HCT116 (cell line): ENCODE measurements around the gene CADM3. TPM values are rescaled to one million over a fixed set of nuclear protein-coding genes. Genes with fewer than 3 reads are reported as not detected.

Experiments used
- ATAC-seq: fragments of 200-7000 bp; cut with Tn5 transposase; 2 replicates; pipeline ENCODE4 v1.9.1; 2020; ENCODE audit warnings: mild to moderate bottlenecking, moderate library complexity
- BruUV-seq: library from RNA; stranded (reverse); fragments of 400-500 nt; replicated peaks from 2 replicates; lab custom pipeline; 2021; lab: Mats Ljungman, UMichigan
- CTCF ChIA-PET: fragments of 300-600 bp; sonication (Branson Sonifier 250); formaldehyde crosslinking; loops from one replicate; lab custom pipeline; 2021; ENCODE audit warnings: antibody characterized with exemption; lab: Charles Lee
- POLR2A ChIA-PET: fragments of 300-600, 350-600 bp; sonication (Branson Sonifier 250); formaldehyde crosslinking; loops from one replicate; lab custom pipeline; 2021; ENCODE audit warnings: antibody characterized with exemption; lab: Charles Lee
- RAD21 ChIA-PET, 2 experiments: fragments of 300-600 bp; sonication (Branson Sonifier 250); formaldehyde crosslinking; loops; one replicate each; lab custom pipeline; 2023; ENCODE audit warnings: low total read pairs in 2 of 2; ENCODE audit not compliant: uncharacterized antibody in 2 of 2, unreplicated experiment in 2 of 2, low non-redundant PET in 1 of 2; lab: Charles Lee
- DNase-seq: peaks from one replicate; pipeline ENCODE4 v3.0.0-alpha.2; 2010; ENCODE audit warnings: low read depth, low spot score
- H2AFZ ChIP-seq: fragments of 200-600 bp; shearing (Covaris generic), sonication (generic); 2 replicates; pipeline ENCODE4 v1.6.1; 2017; ENCODE audit warnings: low read depth, mixed run types, mixed read lengths, antibody characterized with exemption, low read length; ENCODE audit not compliant: poor library complexity, severe bottlenecking
- H3K27ac ChIP-seq: 2 replicates; pipeline ENCODE4 v1.5.1; 2012; ENCODE audit warnings: low read depth, low read length
- H3K27me3 ChIP-seq: fragments of 200-600 bp; sonication (generic); 2 replicates; pipeline ENCODE4 v1.6.1; 2016; ENCODE audit warnings: mixed run types, low read length, mixed read lengths; ENCODE audit not compliant: insufficient read depth
- H3K36me3 ChIP-seq, 2 experiments: fragments of 200-500 bp in 1 of 2; fragments of 200-600 bp in 1 of 2; sonication (Bioruptor generic) in 1 of 2; sonication (generic) in 1 of 2; 2 replicates each; pipeline versions ENCODE4 v1.5.1 to v1.6.1; 2014 to 2016; ENCODE audit warnings: low read length in 2 of 2, inconsistent platforms in 1 of 2, mixed read lengths in 1 of 2, mixed run types in 1 of 2; ENCODE audit not compliant: insufficient read depth in 2 of 2, control insufficient read depth in 1 of 2
- H3K4me1 ChIP-seq, 2 experiments: fragments of 200-600 bp in 1 of 2; sonication (generic) in 1 of 2; 2 replicates each; pipeline versions ENCODE4 v1.5.1 to v1.6.1; 2012 to 2017; ENCODE audit warnings: low read length in 2 of 2, inconsistent platforms in 1 of 2, mild to moderate bottlenecking in 1 of 2, mixed read lengths in 1 of 2, mixed run types in 1 of 2, moderate library complexity in 1 of 2; ENCODE audit not compliant: insufficient read depth in 2 of 2, control insufficient read depth in 1 of 2
- H3K4me2 ChIP-seq: fragments of 200-600 bp; sonication (generic); 2 replicates; pipeline ENCODE4 v1.6.1; 2017; ENCODE audit warnings: mixed run types, low read length, mixed read lengths
- H3K4me3 ChIP-seq, 2 experiments: fragments of 200-600 bp in 1 of 2; sonication (generic) in 1 of 2; replicated peaks in 1 of 2; 2 replicates each; pipeline ENCODE4 v1.5.1; 2011 to 2016; ENCODE audit warnings: low read length in 2 of 2, control low read depth in 1 of 2, low read depth in 1 of 2, mild to moderate bottlenecking in 1 of 2, mixed read lengths in 1 of 2, mixed run types in 1 of 2
- H3K79me2 ChIP-seq: fragments of 200-600 bp; sonication (generic); 2 replicates; pipeline ENCODE4 v1.6.1; 2017; ENCODE audit warnings: mild to moderate bottlenecking, mixed run types, low read length, moderate library complexity, mixed read lengths; ENCODE audit not compliant: insufficient read depth
- H3K9ac ChIP-seq: fragments of 200-600 bp; sonication (generic); 2 replicates; pipeline ENCODE4 v1.6.1; 2016; ENCODE audit warnings: low read length, mixed read lengths
- H3K9me2 ChIP-seq: fragments of 200-600 bp; sonication (generic), shearing (Covaris generic); 2 replicates; pipeline ENCODE4 v1.6.1; 2017; ENCODE audit warnings: mixed run types, mild to moderate bottlenecking, moderate library complexity; ENCODE audit not compliant: insufficient read depth
- H3K9me3 ChIP-seq, 2 experiments: fragments of 200-500 bp in 1 of 2; fragments of 200-600 bp in 1 of 2; sonication (Bioruptor generic) in 1 of 2; sonication (generic) in 1 of 2; 2 replicates each; pipeline ENCODE4 v1.6.1; 2014 to 2017; ENCODE audit warnings: low read length in 2 of 2, mixed read lengths in 2 of 2, inconsistent platforms in 1 of 2, low read depth in 1 of 2, mild to moderate bottlenecking in 1 of 2, mixed run types in 1 of 2, moderate library complexity in 1 of 2; ENCODE audit not compliant: control insufficient read depth in 1 of 2, insufficient read depth in 1 of 2
- H4K20me1 ChIP-seq: fragments of 200-600 bp; sonication (generic), shearing (Covaris generic); 2 replicates; pipeline ENCODE4 v1.6.1; 2017; ENCODE audit warnings: mixed run types, mild to moderate bottlenecking, moderate library complexity; ENCODE audit not compliant: insufficient read depth
- EGR1 ChIP-seq: IDR thresholded peaks from 2 replicates; pipeline ENCODE4 v1.6.1; 2012; ENCODE audit warnings: low read depth
- ELF1 ChIP-seq: IDR thresholded peaks from 2 replicates; pipeline ENCODE4 v1.6.1; 2012; ENCODE audit warnings: low read depth, borderline replicate concordance
- EZH2 ChIP-seq: fragments of 200-600 bp; sonication (generic); IDR thresholded peaks from 2 replicates; pipeline ENCODE4 v1.6.1; 2017; ENCODE audit warnings: antibody characterized with exemption, mixed run types
- EZH2phosphoT487 ChIP-seq: fragments of 200-600 bp; IDR thresholded peaks from 2 replicates; pipeline ENCODE4 v1.6.1; 2018; ENCODE audit warnings: antibody characterized with exemption, borderline replicate concordance
- FOSL1 ChIP-seq: IDR thresholded peaks from 2 replicates; pipeline ENCODE4 v1.6.1; 2012; ENCODE audit warnings: low read depth
- JUND ChIP-seq: IDR thresholded peaks from 2 replicates; pipeline ENCODE4 v1.6.1; 2012
- SIN3A ChIP-seq: IDR thresholded peaks from 2 replicates; pipeline ENCODE4 v1.6.1; 2012; ENCODE audit warnings: low read depth
- TCF7L2 ChIP-seq: IDR thresholded peaks from 2 replicates; pipeline ENCODE4 v1.7.0; 2011; ENCODE audit warnings: borderline replicate concordance, inconsistent platforms; ENCODE audit not compliant: insufficient read depth, insufficient read length; ENCODE audit errors: extremely low read depth
- YY1 ChIP-seq: IDR thresholded peaks from 2 replicates; pipeline ENCODE4 v1.6.1; 2011; ENCODE audit warnings: low read length, low read depth, moderate library complexity, mild to moderate bottlenecking; ENCODE audit not compliant: insufficient replicate concordance; ENCODE audit errors: extremely low read depth
- ZFX ChIP-seq: fragments of 450-650 bp; IDR thresholded peaks from 2 replicates; pipeline ENCODE4 v1.6.1; 2017
- intact Hi-C: fragments of 100-400 bp; cut with micrococcal nuclease; formaldehyde crosslinking; loops from 2 replicates; pipeline ENCODE4 v1.10.0; 2022
- total RNA-seq: library from RNA; stranded (reverse); gene quantifications from one replicate; pipeline ENCODE4 v1.2.1, GENCODE V29; 2021; ENCODE audit not compliant: unreplicated experiment
- TF ChIP-seq, protein P1 (sequence below): IDR thresholded peaks from 2 replicates; pipeline ENCODE4 v1.6.1; 2012
- TF ChIP-seq, protein P2 (sequence below): IDR thresholded peaks from 2 replicates; pipeline ENCODE4 v1.6.1; 2011; ENCODE audit warnings: mild to moderate bottlenecking, low read length, moderate library complexity; ENCODE audit not compliant: insufficient replicate concordance; ENCODE audit errors: extremely low read depth

CADM3 gene
- total RNA-seq, 1 experiment from 2014 or later = not detected

DNA sequence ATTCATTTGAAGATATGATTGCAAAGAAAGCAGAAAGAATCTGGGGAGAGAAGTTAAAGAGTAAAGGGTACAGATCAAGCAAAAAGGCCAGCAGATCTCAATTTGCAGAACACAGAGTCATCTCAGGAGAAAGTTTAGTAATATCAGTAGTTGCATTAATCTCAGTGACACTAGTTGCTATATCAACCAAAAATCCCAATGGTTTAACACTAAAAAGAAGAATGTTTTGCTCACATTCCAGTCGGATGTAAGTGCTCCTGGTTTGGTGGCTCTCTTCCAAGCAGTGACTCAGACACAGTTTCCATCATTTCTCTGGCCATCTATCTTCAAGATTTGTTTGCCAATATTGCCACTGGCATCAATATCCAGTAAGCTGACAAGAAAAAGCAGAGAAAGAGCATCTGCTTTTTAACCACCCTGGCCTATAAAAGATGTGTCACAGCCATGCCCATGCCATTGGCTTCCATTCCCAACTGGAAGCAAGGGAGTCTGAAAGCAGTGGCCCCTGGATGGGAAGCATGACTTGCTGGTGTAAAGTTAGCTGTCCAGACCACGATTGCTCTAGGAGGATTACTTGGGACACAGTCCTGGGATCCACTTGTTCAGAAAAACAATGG lies 49.3 kb upstream of the CADM3 start:
- DNase-seq (no peak), ATAC-seq (no peak)
- no peak overlapping the region for H3K27ac ChIP-seq
- no peaks in the 10 kb centered on the region for H3K36me3 ChIP-seq
- H3K9me3 ChIP-seq = no peaks in the 10 kb centered on the region
- BruUV-seq = no TSS peak
- H3K4me3 ChIP-seq = no peak overlapping the region
- no peaks in the 10 kb centered on the region for H3K4me1 ChIP-seq
- H3K9ac ChIP-seq = no peak overlapping the region
- TF ChIP-seq TCF7L2 (no peak), EZH2 (no peak), EZH2phosphoT487 (no peak), ELF1 (no peak), ZFX (no peak), FOSL1 (no peak), SIN3A (no peak), EGR1 (no peak), JUND (no peak), YY1 (no peak)
- TF ChIP-seq, protein P1, sequence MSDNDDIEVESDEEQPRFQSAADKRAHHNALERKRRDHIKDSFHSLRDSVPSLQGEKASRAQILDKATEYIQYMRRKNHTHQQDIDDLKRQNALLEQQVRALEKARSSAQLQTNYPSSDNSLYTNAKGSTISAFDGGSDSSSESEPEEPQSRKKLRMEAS = no peak
- TF ChIP-seq, protein P2, sequence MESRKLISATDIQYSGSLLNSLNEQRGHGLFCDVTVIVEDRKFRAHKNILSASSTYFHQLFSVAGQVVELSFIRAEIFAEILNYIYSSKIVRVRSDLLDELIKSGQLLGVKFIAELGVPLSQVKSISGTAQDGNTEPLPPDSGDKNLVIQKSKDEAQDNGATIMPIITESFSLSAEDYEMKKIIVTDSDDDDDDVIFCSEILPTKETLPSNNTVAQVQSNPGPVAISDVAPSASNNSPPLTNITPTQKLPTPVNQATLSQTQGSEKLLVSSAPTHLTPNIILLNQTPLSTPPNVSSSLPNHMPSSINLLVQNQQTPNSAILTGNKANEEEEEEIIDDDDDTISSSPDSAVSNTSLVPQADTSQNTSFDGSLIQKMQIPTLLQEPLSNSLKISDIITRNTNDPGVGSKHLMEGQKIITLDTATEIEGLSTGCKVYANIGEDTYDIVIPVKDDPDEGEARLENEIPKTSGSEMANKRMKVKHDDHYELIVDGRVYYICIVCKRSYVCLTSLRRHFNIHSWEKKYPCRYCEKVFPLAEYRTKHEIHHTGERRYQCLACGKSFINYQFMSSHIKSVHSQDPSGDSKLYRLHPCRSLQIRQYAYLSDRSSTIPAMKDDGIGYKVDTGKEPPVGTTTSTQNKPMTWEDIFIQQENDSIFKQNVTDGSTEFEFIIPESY = no peak
- no peak overlapping the region for H2AFZ ChIP-seq
- intact Hi-C loops = no loop called here
- ChIA-PET CTCF (no interaction called here), POLR2A (no interaction called here), RAD21 (no interaction called here)
- H3K9me2 ChIP-seq = no peaks in the 10 kb centered on the region
- H3K27me3 ChIP-seq = peaks cover 25% of the 10 kb centered on the region
- no peaks in the 10 kb centered on the region for H3K79me2 ChIP-seq
- no peak overlapping the region for H3K4me2 ChIP-seq
- no peaks in the 10 kb centered on the region for H4K20me1 ChIP-seq
